ENCODE measurements around the gene ANKRD62.
"Not testable (repeated sequence)": the region's sequence is repeated elsewhere in the genome, so short reads cannot be mapped to it uniquely, and the experiment has no call there.

DNA sequence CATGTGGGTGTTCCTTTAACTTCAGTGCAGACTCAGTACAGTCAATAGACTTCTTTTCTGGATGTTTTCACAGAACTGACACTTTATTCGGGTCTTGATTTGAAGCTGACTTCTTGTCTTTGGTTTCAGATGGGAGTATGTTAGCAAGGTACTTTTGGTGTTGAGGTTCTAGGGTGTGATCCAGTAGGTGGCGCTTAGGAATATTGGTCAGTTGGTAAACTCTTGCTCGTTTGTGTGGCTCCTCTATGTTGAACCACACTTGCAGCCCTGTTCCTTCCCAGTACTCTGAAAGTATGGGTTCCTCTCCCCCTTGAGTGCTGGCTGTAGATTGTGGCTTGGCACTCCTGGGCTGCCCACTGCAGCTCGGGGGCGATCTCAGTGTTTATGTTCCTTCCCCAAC, 48.1 kb downstream of the ANKRD62 start:
- TF ChIP-seq, protein P1, sequence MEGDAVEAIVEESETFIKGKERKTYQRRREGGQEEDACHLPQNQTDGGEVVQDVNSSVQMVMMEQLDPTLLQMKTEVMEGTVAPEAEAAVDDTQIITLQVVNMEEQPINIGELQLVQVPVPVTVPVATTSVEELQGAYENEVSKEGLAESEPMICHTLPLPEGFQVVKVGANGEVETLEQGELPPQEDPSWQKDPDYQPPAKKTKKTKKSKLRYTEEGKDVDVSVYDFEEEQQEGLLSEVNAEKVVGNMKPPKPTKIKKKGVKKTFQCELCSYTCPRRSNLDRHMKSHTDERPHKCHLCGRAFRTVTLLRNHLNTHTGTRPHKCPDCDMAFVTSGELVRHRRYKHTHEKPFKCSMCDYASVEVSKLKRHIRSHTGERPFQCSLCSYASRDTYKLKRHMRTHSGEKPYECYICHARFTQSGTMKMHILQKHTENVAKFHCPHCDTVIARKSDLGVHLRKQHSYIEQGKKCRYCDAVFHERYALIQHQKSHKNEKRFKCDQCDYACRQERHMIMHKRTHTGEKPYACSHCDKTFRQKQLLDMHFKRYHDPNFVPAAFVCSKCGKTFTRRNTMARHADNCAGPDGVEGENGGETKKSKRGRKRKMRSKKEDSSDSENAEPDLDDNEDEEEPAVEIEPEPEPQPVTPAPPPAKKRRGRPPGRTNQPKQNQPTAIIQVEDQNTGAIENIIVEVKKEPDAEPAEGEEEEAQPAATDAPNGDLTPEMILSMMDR (IDR thresholded peaks at IDR 0.05 in 8 of 11, conservative IDR thresholded peaks at IDR 0.05 in 3 of 11), result not testable (repeated sequence)
- not testable (repeated sequence) for TF ChIP-seq POLR2A (IDR thresholded peaks at IDR 0.05)

Measured in spleen (tissue), 7 donors.